NCI-H526 (cell line): ENCODE data around the gene HM13.
"Not testable (repeated sequence)": the region's sequence is repeated elsewhere in the genome, so short reads cannot be mapped to it uniquely, and the experiment has no call there.

Experiments
- DNase-seq, 2 experiments: peaks; one replicate each; lab custom pipeline; 2025; lab: John Stamatoyannopoulos, UW

HM13 gene

GRCh38 chr20:31514154-31515071, at the start of gene HM13:
HM13 (plus strand) TSS chr20:31514442; CDS start chr20:31514552, 110 bp downstream.
- DNase-seq, result peak; percentile 81 to 97

GRCh38 chr20:31470946-31471345, 43.3 kb upstream of the HM13 start:
- not testable (repeated sequence) for DNase-seq

GRCh38 chr20:31472395-31473330, 41.6 kb upstream of the HM13 start:
- DNase-seq, result no peak

GRCh38 chr20:31473331-31474096, 40.7 kb upstream of the HM13 start:
- no peak for DNase-seq

GRCh38 chr20:31474097-31474436, 40.2 kb upstream of the HM13 start:
- DNase-seq, result no peak

GRCh38 chr20:31474758-31475427, 39.3 kb upstream of the HM13 start, which contains the start of the genes DEFB124 and REM1:
DEFB124 (minus strand) TSS chr20:31475127; CDS start chr20:31473013, 2,114 bp downstream.
REM1 (plus strand) TSS chr20:31475288; CDS start chr20:31476446, 1,158 bp downstream.
- DNase-seq, result no peak

GRCh38 chr20:31475472-31476293, 38.6 kb upstream of the HM13 start:
- DNase-seq, result no peak

- peak in 1 of 2 experiments; percentile 5 for DNase-seq
Observed at GRCh38 chr20:31476294-31476585, 38.0 kb upstream of the HM13 start.

- DNase-seq, result no peak
Observed at GRCh38 chr20:31476643-31477215, 37.5 kb upstream of the HM13 start.

- DNase-seq, result peak in 1 of 2 experiments; percentile 8
Observed at GRCh38 chr20:31484001-31484400, 30.2 kb upstream of the HM13 start.

- no peak for DNase-seq
Observed at GRCh38 chr20:31485450-31486339, 28.5 kb upstream of the HM13 start.

- DNase-seq, result peak; percentile 52 to 59
Observed at GRCh38 chr20:31488115-31488514, 26.1 kb upstream of the HM13 start.

GRCh38 chr20:31489152-31489551, 25.1 kb upstream of the HM13 start:
- no peak for DNase-seq

GRCh38 chr20:31490752-31491151, 23.5 kb upstream of the HM13 start:
- DNase-seq, result no peak

GRCh38 chr20:31494131-31494530, 20.1 kb upstream of the HM13 start:
- DNase-seq, result peak in 1 of 2 experiments; percentile 49

GRCh38 chr20:31496761-31497295, 17.4 kb upstream of the HM13 start:
- no peak for DNase-seq

GRCh38 chr20:31497838-31498540, 16.3 kb upstream of the HM13 start:
- peak in 1 of 2 experiments; percentile 13 for DNase-seq

- no peak for DNase-seq
Observed at GRCh38 chr20:31500527-31500926, 13.7 kb upstream of the HM13 start.
